Sigmoid colon (tissue), 7 donors: ENCODE results near the gene TNK2. TPM values are rescaled to one million over a fixed set of nuclear protein-coding genes. Genes with fewer than 3 reads are reported as not detected.
"Not testable (repeated sequence)": the region's sequence is repeated elsewhere in the genome, so short reads cannot be mapped to it uniquely, and the experiment has no call there.

ENCODE experiments used
- DNase-seq: peaks from one replicate; pipeline ENCODE4 v3.0.0-alpha.2; 2019
- H3K27ac ChIP-seq, 4 donors: fragments of 200-600 bp; sonication (generic); one replicate each; pipeline ENCODE4 v1.5.1; 2016 to 2019; ENCODE audit warnings: mild to moderate bottlenecking in 1 of 4
- H3K27me3 ChIP-seq, 3 donors: fragments of 200-600 bp; sonication (generic); one replicate each; pipeline ENCODE4 v1.5.1; 2019; ENCODE audit warnings: mild to moderate bottlenecking in 1 of 3
- H3K36me3 ChIP-seq, 4 donors: fragments of 200-600 bp; sonication (generic); one replicate each; pipeline ENCODE4 v1.5.1; 2016 to 2019
- H3K4me1 ChIP-seq, 4 donors: fragments of 200-600 bp; sonication (generic); one replicate each; pipeline ENCODE4 v1.5.1; 2017 to 2019
- H3K4me3 ChIP-seq, 4 donors: fragments of 200-600 bp; sonication (generic); one replicate each; pipeline ENCODE4 v1.5.1; 2017 to 2019; ENCODE audit warnings: mild to moderate bottlenecking in 2 of 4, moderate library complexity in 1 of 4
- H3K9me3 ChIP-seq, 4 donors: fragments of 200-600 bp in 3 of 4; sonication (generic) in 3 of 4; one replicate each; pipeline versions ENCODE4 v1.5.1 to v1.6.1; 2013 to 2019
- EP300 ChIP-seq, 4 donors: sonication (generic); formaldehyde crosslinking; IDR thresholded peaks; one replicate each; pipeline ENCODE4 v1.6.1; 2017; ENCODE audit warnings: antibody characterized with exemption in 4 of 4
- POLR2A ChIP-seq, 2 donors: fragments of 450-650 bp; IDR thresholded peaks; one replicate each; pipeline ENCODE4 v1.6.1; 2016; ENCODE audit warnings: antibody characterized with exemption in 2 of 2, mild to moderate bottlenecking in 2 of 2, moderate library complexity in 2 of 2
- POLR2AphosphoS5 ChIP-seq, 4 donors: sonication (generic); formaldehyde crosslinking; IDR thresholded peaks; one replicate each; pipeline ENCODE4 v1.6.1; 2017; ENCODE audit warnings: antibody characterized with exemption in 4 of 4
- WGBS, 2 donors: extraction: QIAGEN DNeasy Blood & Tissue Kit; methylation state at CpG; one replicate each; pipeline ENCODE4 v1.1.7; 2013; 5-methylcytosine and 5-hydroxymethylcytosine counted together
- intact Hi-C: fragments of 100-400 bp; cut with DNase I; formaldehyde crosslinking; loops from one replicate; pipeline ENCODE4 v1.15.1; 2023
- polyA plus RNA-seq, 3 donors: library from polyadenylated mRNA; stranded (reverse); fragments of 200-250 nt; gene quantifications; one replicate each; pipeline ENCODE4 v1.2.3, GENCODE V29; 2013
- total RNA-seq, 4 donors: library from RNA; depleted of rRNA; stranded (reverse); fragments of >200 nt; gene quantifications; one replicate each; pipeline ENCODE4 v1.1.0, GENCODE V29; 2016
- TF ChIP-seq, protein P1 (sequence below), 4 experiments: fragments of 450-650 bp in 3 of 4; fragments of 200-600 bp in 1 of 4; IDR thresholded peaks; one replicate each; pipeline ENCODE4 v1.5.1; 2016 to 2019; ENCODE audit warnings: antibody characterized with exemption in 4 of 4, mild to moderate bottlenecking in 3 of 4, moderate library complexity in 2 of 4
- donor health status: healthy with polysubstance abuse.
- donor health status: Bipolar disorder and iron deficiency.
- donor health status: healthy.

TNK2 gene
- total and polyA plus RNA-seq, 7 donors, result 8.4 to 44.0 (median 17.1) TPM

- intact Hi-C loops, result no loop called here
- H3K4me3 ChIP-seq, result no peak overlapping the region
- H3K27me3 ChIP-seq, result peaks cover 0 to 10% (median 0%) of the 10 kb centered on the region in 3 donors
- DNase-seq, result no peak
- no peaks in the 10 kb centered on the region for H3K9me3 ChIP-seq
- TF ChIP-seq, protein P1, sequence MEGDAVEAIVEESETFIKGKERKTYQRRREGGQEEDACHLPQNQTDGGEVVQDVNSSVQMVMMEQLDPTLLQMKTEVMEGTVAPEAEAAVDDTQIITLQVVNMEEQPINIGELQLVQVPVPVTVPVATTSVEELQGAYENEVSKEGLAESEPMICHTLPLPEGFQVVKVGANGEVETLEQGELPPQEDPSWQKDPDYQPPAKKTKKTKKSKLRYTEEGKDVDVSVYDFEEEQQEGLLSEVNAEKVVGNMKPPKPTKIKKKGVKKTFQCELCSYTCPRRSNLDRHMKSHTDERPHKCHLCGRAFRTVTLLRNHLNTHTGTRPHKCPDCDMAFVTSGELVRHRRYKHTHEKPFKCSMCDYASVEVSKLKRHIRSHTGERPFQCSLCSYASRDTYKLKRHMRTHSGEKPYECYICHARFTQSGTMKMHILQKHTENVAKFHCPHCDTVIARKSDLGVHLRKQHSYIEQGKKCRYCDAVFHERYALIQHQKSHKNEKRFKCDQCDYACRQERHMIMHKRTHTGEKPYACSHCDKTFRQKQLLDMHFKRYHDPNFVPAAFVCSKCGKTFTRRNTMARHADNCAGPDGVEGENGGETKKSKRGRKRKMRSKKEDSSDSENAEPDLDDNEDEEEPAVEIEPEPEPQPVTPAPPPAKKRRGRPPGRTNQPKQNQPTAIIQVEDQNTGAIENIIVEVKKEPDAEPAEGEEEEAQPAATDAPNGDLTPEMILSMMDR (IDR thresholded peaks at IDR 0.05), result no peak
- no peak for TF ChIP-seq POLR2A (IDR thresholded peaks at IDR 0.05)
- TF ChIP-seq EP300 (IDR thresholded peaks at IDR 0.05), result no peak
- TF ChIP-seq POLR2AphosphoS5 (IDR thresholded peaks at IDR 0.05), result no peak
- peaks cover 0 to 13% (median 12%) of the 10 kb centered on the region in 4 donors for H3K4me1 ChIP-seq
- no peak overlapping the region for H3K27ac ChIP-seq
- H3K36me3 ChIP-seq, result no peaks in the 10 kb centered on the region
- 86 to 90% methylated on average over 9 of the region's 9 CpGs for WGBS, 2 donors
Observed at GRCh38 chr3:195916991-195917390, 8.6 kb upstream of the TNK2 start.

DNA sequence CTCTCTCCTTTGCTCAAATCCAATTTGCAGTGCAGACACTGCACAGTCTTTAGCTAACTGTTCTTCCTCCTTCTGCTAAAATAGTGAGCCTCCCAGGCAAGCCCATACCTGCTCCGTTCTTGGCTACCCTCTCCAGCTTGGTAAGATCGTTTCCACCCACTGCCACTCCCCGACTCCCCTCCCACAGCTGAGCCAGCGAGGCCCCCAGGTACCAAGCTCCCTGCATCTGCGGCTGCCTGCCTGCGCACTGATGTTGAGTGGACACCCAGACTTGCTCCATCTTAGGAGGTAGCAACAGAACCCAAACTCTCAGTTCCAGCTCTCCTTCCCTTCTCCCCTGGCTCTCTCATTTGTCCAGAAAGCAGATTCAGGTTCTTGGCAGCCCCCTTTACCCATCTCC, 7.9 kb upstream of the TNK2 start:
- TF ChIP-seq POLR2AphosphoS5 (IDR thresholded peaks at IDR 0.05) (no peak), POLR2A (IDR thresholded peaks at IDR 0.05) (no peak), EP300 (IDR thresholded peaks at IDR 0.05) (no peak)
- TF ChIP-seq, protein P1 (IDR thresholded peaks at IDR 0.05), result no peak
- H3K9me3 ChIP-seq, result no peaks in the 10 kb centered on the region
- H3K27ac ChIP-seq, result no peak overlapping the region
- peaks cover 0 to 4% (median 0%) of the 10 kb centered on the region in 3 donors for H3K27me3 ChIP-seq
- no peaks in the 10 kb centered on the region for H3K36me3 ChIP-seq
- WGBS, 2 donors, result 61 to 80% methylated on average over 6 of the region's 6 CpGs
- no peak for DNase-seq
- no peak overlapping the region for H3K4me3 ChIP-seq
- H3K4me1 ChIP-seq, result peaks cover 0 to 13% (median 12%) of the 10 kb centered on the region in 4 donors
- intact Hi-C loops, result no loop called here

DNA sequence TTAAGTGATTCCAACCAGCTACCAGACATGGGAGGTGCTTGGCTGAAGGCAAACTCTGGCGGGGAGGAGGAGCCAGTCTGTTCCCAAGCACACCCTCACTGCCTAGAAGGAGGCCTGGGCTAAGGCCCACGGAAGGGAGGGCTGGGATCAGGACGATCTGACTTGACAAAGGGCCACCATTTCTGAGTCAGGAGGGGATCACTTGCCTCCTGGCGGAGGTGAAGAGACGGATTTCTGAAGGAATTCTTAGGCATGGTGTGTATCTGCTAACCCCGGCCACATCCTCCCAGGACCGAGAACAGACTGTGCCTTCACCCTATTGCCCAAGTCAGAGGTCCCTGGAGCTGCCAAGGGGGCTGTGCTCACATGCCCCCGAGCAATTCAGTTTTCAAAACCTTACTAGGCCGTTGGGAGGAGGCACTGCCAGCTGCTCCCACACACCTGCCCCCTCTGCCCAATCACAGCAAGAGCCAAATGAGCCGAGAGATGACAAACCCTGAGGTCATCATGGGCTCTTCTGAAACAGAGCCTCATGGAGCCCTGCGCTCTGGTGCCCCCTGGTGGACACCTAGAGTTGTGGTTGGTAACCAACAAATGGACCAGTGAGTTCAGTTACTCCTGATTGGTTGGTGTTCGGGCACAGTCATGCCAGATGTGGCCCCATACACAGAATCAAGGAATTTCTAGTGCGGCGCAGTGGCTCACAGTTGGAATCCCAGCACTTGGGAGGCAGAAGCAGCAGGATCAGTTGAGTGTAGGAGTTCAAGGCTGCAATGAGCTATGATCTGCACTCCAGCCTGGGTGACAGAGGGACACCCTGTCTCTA, 6.5 kb upstream of the TNK2 start:
- Histone ChIP-seq H3K27ac (peak overlapping the region; percentile 81 to 88 (median 86)), H3K9me3 (no peaks in the 10 kb centered on the region), H3K4me1 (peaks cover 0 to 21% (median 19%) of the 10 kb centered on the region in 4 donors), H3K27me3 (no peaks in the 10 kb centered on the region), H3K36me3 (no peaks in the 10 kb centered on the region), H3K4me3 (no peak overlapping the region)
- intact Hi-C loops, result loop anchor here (1.0 to 5.0 kb wide), 3 partner anchors 18 to 52 kb away; no protein-coding TSS in a partner anchor
- WGBS, 2 donors, result 33 to 40% methylated on average over 14 of the region's 14 CpGs
- TF ChIP-seq, protein P1 (IDR thresholded peaks at IDR 0.05), result peak; percentile 95 to 96 (median 95)
- TF ChIP-seq EP300 (IDR thresholded peaks at IDR 0.05) (no peak), POLR2AphosphoS5 (IDR thresholded peaks at IDR 0.05) (peak in 3 of 4 donors; percentile 19 to 42 (median 25))
- peak; percentile 97 for DNase-seq

DNA sequence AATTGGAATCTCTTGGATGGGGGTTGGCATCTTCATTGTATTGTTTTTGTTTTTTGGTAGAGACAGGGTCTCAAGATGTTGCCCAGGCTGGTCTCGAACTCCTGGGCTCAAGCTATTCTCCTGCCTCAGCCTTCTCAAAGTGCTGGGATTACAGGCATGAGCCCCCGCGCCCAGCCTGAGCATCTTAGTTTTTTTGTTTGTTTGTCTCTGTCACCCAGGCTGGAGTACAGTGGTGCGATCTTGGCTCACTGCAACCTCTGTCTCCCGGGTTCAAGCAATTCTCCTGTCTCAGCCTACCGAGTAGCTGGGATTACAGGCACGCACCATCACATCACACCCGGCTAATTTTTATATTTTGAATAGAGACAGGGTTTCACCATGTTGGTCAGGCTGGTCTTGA, 5.8 kb upstream of the TNK2 start:
- not testable (repeated sequence) for H3K27me3 ChIP-seq, H3K9me3 ChIP-seq, H3K4me3 ChIP-seq, DNase-seq, H3K36me3 ChIP-seq
- intact Hi-C loops, result loop anchor here (2.0 to 5.0 kb wide), 2 partner anchors 17 to 43 kb away; no protein-coding TSS in a partner anchor
- 96 to 97% methylated on average over 8 of the region's 8 CpGs for WGBS, 2 donors
- Histone ChIP-seq H3K4me1 (peaks cover 0 to 21% (median 20%) of the 10 kb centered on the region in 4 donors), H3K27ac (peak overlapping the region; percentile 81 to 88 (median 86))

GRCh38 chr3:195913382-195913781, 5.0 kb upstream of the TNK2 start:
- DNase-seq, result no peak
- 83 to 92% methylated on average over 11 of the region's 11 CpGs for WGBS, 2 donors
- Histone ChIP-seq H3K4me3 (no peak overlapping the region), H3K27me3 (no peaks in the 10 kb centered on the region), H3K27ac (no peak overlapping the region), H3K9me3 (no peaks in the 10 kb centered on the region), H3K36me3 (no peaks in the 10 kb centered on the region), H3K4me1 (peaks cover 0 to 27% (median 25%) of the 10 kb centered on the region in 4 donors)
- TF ChIP-seq POLR2AphosphoS5 (IDR thresholded peaks at IDR 0.05), result no peak
- no peak for TF ChIP-seq POLR2A (IDR thresholded peaks at IDR 0.05)
- TF ChIP-seq, protein P1 (IDR thresholded peaks at IDR 0.05), result no peak
- TF ChIP-seq EP300 (IDR thresholded peaks at IDR 0.05), result no peak
- intact Hi-C loops, result loop anchor here (5.0 kb wide), 1 partner anchor 44 kb away; no protein-coding TSS in a partner anchor
